Measurements from ENCODE around the gene SELE. TPM values are rescaled to one million over a fixed set of nuclear protein-coding genes. Genes with fewer than 3 reads are reported as not detected.

The SELE gene
- total RNA-seq, 6 donors from 2014 or later: 0.20 to 8.5 (median 0.34) TPM; not detected in 1

DNA sequence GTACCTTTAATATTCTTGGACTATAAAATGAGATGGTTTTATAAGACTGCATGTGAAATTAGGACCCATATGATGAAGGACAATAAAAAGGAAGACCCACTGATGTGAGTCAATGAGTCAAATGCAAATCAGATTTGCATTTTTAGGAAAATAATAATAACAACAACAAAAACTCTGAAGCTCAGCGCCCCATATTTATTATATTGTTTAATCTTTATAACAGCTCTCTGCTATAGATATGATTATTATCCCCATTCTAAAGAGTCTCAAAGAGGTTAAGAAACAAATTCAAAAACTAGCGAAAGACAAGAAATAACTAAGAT is 21.6 kb downstream of the SELE start:
- DNase-seq (no peak), ATAC-seq (ENCODE audit: low FRiP score in 2 of 2) (no peak)
- H3K36me3 ChIP-seq: no peaks in the 10 kb centered on the region

DNA sequence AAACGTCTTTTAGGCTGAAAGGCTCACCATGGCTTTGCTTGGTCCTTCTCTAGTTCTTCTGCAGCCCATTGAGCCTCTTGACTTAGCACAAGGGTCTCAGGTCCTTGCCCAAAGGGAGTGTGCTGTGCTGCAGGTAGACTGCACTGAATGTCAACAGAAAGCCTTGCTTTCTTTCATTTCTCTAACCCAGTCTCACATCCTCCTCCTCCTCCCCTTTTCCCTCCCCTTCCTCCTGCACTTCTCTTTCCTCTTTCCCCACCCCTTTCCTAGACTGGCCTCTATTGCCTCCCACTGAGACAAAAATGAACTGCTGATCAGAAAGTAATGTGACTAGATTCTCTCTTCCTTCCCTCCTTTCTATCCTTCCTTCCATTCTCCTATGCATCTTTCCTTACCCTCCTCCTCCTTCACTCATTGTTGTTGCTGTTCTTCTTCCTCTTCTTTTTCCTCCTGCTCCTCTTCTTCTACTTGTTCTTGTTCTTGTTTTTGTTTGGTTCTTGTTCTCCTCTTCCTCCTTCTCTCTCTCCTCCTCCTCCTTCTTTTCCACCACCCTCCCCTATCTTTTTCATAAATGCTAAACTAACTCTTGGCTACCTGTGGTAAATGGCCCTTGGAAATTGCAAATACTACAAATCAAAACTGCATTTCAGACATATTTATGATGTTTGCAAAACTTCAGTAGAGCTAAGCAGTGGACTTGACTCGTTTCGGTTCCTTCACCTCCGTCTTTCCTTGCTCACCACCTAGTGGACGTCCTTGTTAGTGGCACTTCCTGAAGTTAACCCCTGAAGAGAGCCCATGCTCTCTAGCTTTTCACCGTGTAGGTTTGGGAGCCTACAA is 22.2 kb downstream of the SELE start, which contains the start of gene SELL:
TSS of gene SELL (minus strand) at position 152 of the 840 bp plus-strand sequence. CDS start at position 30, 122 bp downstream.
- DNase-seq: peak in 1 of 2 donors; percentile 68
- H3K9me3 ChIP-seq: peaks cover 0 to 6% (median 0%) of the 10 kb centered on the region in 4 donors
- H3K27me3 ChIP-seq: no peaks in the 10 kb centered on the region
- no peaks in the 10 kb centered on the region for H3K36me3 ChIP-seq
- H3K4me1 ChIP-seq: peaks cover 0 to 9% (median 7%) of the 10 kb centered on the region in 4 donors
- 5% methylated on average over 6 of the region's 6 CpGs for WGBS, 2 donors
- no peak for TF ChIP-seq POLR2AphosphoS5 (IDR thresholded peaks at IDR 0.05)
- TF ChIP-seq, protein P1, sequence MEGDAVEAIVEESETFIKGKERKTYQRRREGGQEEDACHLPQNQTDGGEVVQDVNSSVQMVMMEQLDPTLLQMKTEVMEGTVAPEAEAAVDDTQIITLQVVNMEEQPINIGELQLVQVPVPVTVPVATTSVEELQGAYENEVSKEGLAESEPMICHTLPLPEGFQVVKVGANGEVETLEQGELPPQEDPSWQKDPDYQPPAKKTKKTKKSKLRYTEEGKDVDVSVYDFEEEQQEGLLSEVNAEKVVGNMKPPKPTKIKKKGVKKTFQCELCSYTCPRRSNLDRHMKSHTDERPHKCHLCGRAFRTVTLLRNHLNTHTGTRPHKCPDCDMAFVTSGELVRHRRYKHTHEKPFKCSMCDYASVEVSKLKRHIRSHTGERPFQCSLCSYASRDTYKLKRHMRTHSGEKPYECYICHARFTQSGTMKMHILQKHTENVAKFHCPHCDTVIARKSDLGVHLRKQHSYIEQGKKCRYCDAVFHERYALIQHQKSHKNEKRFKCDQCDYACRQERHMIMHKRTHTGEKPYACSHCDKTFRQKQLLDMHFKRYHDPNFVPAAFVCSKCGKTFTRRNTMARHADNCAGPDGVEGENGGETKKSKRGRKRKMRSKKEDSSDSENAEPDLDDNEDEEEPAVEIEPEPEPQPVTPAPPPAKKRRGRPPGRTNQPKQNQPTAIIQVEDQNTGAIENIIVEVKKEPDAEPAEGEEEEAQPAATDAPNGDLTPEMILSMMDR (IDR thresholded peaks at IDR 0.05): peak; percentile 64 to 84 (median 76)
- peak; percentile 91 to 98 for ATAC-seq (ENCODE audit: low FRiP score in 2 of 2)
- peak within 1 kb of the TSS in 3 of 4 donors; percentile 8 to 42 (median 36) for H3K4me3 ChIP-seq
- H3K27ac ChIP-seq: peak within 1 kb of the TSS in 3 of 4 donors; percentile 6 to 56 (median 37)

More for the DNA sequence above, 21.6 kb downstream of the SELE start:
- no peak overlapping the region for H3K27ac ChIP-seq
- H3K4me3 ChIP-seq: peak overlapping the region in 1 of 4 donors; percentile 42
- H3K27me3 ChIP-seq: no peaks in the 10 kb centered on the region
- peaks cover 0 to 9% (median 7%) of the 10 kb centered on the region in 4 donors for H3K4me1 ChIP-seq
- TF ChIP-seq POLR2A (IDR thresholded peaks at IDR 0.05): no peak
- WGBS, 2 donors: 90% methylated on average over 2 of the region's 2 CpGs
- peaks cover 0 to 6% (median 0%) of the 10 kb centered on the region in 4 donors for H3K9me3 ChIP-seq

DNA sequence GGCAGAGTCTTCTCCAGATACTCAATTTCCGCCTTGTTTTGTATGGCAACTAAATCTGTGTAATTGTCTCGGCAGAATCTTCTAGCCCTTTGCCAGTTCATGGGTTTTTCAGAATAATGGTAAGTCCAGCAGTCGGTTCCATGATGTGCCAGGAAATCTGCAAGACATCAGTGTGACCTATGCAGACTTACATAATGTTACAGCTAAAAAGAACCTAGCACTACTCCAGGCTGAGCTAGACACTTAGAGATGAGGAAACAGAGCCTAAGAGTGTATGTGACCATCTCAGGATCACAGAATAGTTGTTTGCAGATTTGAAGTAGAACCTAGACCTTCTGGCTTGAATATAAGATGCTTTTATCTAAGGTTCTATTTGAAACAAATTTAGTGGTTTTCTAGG is 25.2 kb downstream of the SELE start:
- H3K27ac ChIP-seq: peak overlapping the region in 2 of 4 donors; percentile 27 to 67
- H3K9me3 ChIP-seq: peaks cover 0 to 2% (median 0%) of the 10 kb centered on the region in 4 donors
- H3K4me1 ChIP-seq: peaks cover 0 to 9% (median 7%) of the 10 kb centered on the region in 4 donors
- no peak for ATAC-seq (ENCODE audit: low FRiP score in 2 of 2)
- no peaks in the 10 kb centered on the region for H3K27me3 ChIP-seq
- 66 to 76% methylated on average over 3 of the region's 3 CpGs for WGBS, 2 donors
- no peaks in the 10 kb centered on the region for H3K36me3 ChIP-seq
- TF ChIP-seq EP300 (IDR thresholded peaks at IDR 0.05) (no peak), POLR2AphosphoS5 (IDR thresholded peaks at IDR 0.05) (no peak), POLR2A (IDR thresholded peaks at IDR 0.05) (no peak)
- TF ChIP-seq, protein P1 (IDR thresholded peaks at IDR 0.05): no peak
- peak overlapping the region in 1 of 4 donors; percentile 9 for H3K4me3 ChIP-seq
- no peak for DNase-seq

DNA sequence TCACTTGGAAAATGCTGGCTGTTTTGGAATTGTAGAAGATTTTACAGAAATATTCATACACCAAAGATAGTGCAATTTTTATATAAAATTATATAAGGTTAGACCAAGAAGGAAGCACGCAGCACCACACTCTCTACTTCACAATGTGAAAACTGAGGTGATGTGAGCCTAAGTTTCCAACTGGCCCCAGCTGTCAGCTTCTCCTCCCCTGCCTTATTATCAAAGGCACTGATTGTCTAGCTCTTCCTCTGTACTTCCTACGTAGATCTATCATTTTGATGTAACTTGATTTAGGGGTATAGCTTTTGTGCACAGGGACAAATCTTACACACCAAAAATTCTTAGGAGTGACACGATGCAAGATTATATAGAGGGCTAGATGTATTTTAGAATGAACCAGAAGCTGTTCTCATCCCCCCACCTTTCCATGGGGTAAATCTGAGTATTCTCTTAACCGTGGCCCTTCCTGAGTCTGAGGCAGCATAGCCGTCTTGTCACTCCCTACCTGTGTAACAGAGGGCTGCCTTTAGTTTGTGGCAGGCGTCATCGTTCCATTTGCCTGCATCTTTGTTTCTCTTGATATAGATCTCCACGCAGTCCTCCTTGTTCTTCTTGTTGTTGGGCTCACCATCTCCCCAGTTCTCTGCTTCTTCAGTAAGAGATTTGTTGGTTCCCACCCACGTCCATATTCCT is 25.8 kb downstream of the SELE start:
- ATAC-seq (ENCODE audit: low FRiP score in 2 of 2) (no peak), DNase-seq (no peak)
- Histone ChIP-seq H3K36me3 (no peaks in the 10 kb centered on the region), H3K9me3 (no peaks in the 10 kb centered on the region), H3K27ac (peak overlapping the region in 2 of 4 donors; percentile 27 to 67), H3K27me3 (no peaks in the 10 kb centered on the region), H3K4me3 (peak overlapping the region in 1 of 4 donors; percentile 9), H3K4me1 (peaks cover 0 to 9% (median 7%) of the 10 kb centered on the region in 4 donors)
- TF ChIP-seq POLR2A (IDR thresholded peaks at IDR 0.05) (no peak), EP300 (IDR thresholded peaks at IDR 0.05) (no peak), POLR2AphosphoS5 (IDR thresholded peaks at IDR 0.05) (no peak)
- TF ChIP-seq, protein P1 (IDR thresholded peaks at IDR 0.05): no peak
- WGBS, 2 donors: 69 to 70% methylated on average over 9 of the region's 9 CpGs

DNA sequence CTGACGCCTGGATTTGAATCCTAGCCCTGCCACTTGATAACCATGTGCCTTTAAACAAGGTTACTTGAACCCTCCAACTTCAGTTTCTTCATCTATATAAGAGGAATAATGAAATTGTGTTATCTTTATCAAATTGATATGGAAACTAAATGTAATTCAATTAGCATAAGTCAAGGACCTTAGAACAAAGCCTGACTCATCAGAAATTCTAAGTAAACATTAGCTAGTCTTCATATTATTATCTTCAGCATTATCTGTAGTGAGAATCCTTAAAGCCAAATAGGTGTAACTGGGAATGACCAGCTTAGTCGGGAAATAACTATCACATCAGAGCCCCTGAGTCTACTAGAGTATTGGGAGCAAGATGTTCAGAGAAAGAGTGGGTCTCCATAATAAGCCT is 29.1 kb downstream of the SELE start:
- Histone ChIP-seq H3K4me1 (no peaks in the 10 kb centered on the region), H3K36me3 (no peaks in the 10 kb centered on the region), H3K4me3 (no peak overlapping the region), H3K27me3 (no peaks in the 10 kb centered on the region), H3K9me3 (no peaks in the 10 kb centered on the region), H3K27ac (no peak overlapping the region)
- 83 to 84% methylated on average over 2 of the region's 2 CpGs for WGBS, 2 donors
- no peak for TF ChIP-seq EP300 (IDR thresholded peaks at IDR 0.05)
- TF ChIP-seq, protein P1 (IDR thresholded peaks at IDR 0.05): no peak
- TF ChIP-seq POLR2A (IDR thresholded peaks at IDR 0.05): no peak
- no peak for TF ChIP-seq POLR2AphosphoS5 (IDR thresholded peaks at IDR 0.05)
- ATAC-seq (ENCODE audit: low FRiP score in 2 of 2): no peak
- no peak for DNase-seq

Data from upper lobe of left lung (tissue), 6 donors.